ENCODE results near the gene MCCD1.
A peak's percentile ranks its signal among the peaks of the same experiment; 100 is the strongest.
"Not testable (repeated sequence)": the region's sequence is repeated elsewhere in the genome, so short reads cannot be mapped to it uniquely, and the experiment has no call there.

The MCCD1 gene

GRCh38 chr6:31544676-31545075 is 15.9 kb downstream of the MCCD1 start:
- FAIRE-seq: no peak

DNA sequence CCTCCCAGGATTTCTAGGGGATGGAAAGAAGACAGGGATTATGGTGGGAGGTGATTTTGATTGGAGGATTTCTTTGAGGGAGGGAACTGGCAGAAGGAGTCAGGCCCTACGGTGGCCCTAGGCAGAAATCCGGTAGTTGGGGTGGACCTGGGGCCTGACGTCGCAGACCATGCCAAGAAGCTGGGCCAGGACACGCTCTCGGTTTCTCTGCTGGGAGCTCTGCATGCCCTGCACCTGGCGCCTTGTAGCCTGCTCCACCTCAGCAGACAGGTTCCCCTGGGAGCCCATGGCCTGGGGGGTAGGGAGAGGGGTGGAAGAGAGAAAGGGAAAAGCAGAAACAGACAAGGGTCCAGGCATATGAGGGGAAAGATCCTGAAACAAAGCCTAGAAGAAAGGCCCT is 16.5 kb downstream of the MCCD1 start:
- no peak for FAIRE-seq

DNA sequence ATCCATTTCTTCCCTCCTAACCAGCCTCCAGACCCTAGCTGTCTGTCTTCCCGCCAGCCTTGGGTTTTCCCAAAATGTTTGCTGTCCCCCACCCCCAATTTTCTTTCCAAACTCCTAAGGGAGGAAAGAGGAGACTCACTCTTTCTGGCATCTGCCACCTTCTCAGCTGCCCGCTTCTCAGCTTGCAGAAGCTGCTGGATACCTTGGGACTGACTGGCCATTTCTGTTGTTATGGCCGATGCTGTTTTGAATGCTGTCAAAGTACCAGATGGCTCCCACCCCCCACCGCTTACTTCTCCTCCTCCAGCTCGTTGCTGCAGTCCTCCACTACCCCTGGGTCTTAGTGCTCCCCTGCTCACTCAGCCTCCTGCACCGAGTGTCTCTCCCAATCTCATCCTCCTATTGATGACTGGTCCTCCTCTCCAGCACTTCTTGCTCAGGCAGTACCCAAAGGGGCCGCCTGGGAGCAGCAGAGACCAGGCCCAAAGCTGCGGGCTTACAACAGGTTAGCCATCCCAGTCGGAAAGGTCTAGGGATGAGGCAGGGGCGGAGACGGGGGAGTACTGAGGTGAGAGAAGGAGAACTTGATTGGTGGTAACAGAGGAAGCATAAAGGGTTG is 17.7 kb downstream of the MCCD1 start, which contains the start of gene ATP6V1G2:
TSS of gene ATP6V1G2 (minus strand) at position 270 of the 619 bp plus-strand sequence. CDS start at position 221, 49 bp downstream.
- no peak for FAIRE-seq

GRCh38 chr6:31546958-31547726 is 18.4 kb downstream of the MCCD1 start, which contains the start of gene NFKBIL1:
TSS of gene NFKBIL1 (plus strand) at chr6:31547608. CDS start at chr6:31547695, 87 bp downstream.
- peak; percentile 90 for FAIRE-seq

DNA sequence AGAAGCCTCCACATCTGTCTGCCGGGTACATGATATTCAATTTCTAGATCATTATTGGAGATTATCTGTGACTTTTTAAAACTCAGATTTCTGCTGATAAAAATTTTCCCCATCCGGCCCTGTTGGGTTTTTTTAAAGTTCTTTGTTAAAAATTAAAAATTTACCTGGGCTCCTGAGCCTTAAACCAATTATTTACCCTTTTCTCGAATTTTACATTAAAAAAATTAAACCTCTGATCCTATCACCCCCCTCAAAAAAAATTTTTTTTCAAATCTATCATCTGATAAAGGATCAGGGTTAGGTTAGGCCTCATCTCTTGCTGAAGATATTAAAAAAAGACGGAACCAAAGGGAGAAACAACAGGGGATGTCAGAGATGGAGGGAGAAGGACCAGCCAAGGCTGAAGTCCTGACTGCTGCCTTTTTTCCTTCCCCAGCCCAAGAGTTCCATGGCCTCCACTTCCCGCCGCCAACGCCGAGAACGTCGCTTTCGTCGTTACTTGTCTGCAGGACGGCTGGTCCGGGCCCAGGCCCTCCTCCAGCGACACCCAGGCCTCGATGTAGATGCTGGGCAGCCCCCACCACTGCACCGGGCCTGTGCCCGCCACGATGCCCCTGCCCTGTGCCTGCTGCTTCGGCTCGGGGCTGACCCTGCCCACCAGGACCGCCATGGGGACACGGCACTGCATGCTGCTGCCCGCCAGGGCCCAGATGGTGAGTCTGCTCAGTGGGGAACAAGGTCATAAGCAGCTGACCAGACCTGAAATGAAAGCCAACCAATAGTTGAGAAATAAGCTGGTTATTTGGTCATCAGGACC is 19.2 kb downstream of the MCCD1 start:
- no peak for FAIRE-seq

- FAIRE-seq: no peak
Observed at GRCh38 chr6:31548544-31548873, 19.7 kb downstream of the MCCD1 start.

- not testable (repeated sequence) for FAIRE-seq
Observed at GRCh38 chr6:31551371-31551770, 22.6 kb downstream of the MCCD1 start.

- FAIRE-seq: no peak
Observed at GRCh38 chr6:31556307-31556706, 27.5 kb downstream of the MCCD1 start.

GRCh38 chr6:31557443-31558317 is 28.9 kb downstream of the MCCD1 start:
- FAIRE-seq: no peak

GRCh38 chr6:31558318-31558625 is 29.5 kb downstream of the MCCD1 start:
- FAIRE-seq: no peak

- no peak for FAIRE-seq
Observed at GRCh38 chr6:31558631-31559500, 30.1 kb downstream of the MCCD1 start.

GRCh38 chr6:31559606-31559957 is 30.8 kb downstream of the MCCD1 start:
- FAIRE-seq: no peak

DNA sequence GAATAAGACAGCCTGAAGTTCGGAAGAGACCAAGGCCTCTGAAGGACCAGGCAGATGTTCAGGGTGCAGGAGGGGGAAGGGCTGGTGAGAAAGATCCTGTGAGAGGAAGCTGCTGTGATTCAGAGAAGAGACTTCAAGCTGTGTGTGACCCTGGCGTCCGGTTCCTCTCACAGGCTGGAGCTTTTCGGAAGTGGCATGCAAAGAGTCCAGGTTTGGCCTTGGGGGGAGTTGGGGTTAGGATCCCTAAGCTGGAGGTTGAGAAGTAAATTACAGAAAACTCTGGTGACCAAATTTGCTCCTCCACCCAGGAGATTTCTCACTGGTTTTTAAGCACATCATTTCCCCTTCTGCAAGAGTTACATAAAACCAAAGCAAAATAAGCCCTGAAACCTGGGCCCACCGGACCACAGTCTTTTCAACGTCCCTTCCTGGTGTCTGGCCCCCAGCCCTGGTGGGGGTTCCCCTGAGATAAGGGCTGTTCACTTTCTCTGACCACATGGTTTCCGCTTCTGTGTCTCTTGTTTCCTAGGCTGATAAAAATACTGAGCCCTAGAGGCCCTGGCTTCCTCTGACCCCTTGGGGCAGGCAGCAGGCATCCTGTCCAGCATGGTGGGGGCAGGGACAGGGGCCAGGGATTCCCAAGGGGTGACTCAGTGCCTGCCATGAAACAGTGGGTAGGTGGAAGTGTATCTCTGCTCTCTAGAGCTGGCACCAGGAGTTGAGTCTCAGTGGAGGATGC is 31.4 kb downstream of the MCCD1 start:
- FAIRE-seq: no peak

DNA sequence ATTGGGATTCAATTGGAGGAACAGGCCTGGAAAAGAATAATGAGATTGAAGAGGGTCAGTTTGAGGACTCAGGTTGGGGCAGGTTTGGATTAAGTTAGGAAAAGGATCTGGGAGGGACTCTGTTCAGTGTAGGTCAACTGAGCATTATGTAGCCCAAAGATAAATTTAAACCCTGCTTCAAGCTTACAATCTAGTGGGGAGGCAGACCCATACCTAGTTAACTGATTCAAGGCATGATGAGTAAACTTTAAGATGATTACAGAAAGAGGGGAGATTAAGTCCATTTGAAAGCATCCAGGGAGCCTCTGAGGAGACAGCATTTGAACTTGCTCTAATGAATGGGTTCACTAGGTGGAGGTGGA is 31.9 kb downstream of the MCCD1 start:
- no peak for FAIRE-seq

DNA sequence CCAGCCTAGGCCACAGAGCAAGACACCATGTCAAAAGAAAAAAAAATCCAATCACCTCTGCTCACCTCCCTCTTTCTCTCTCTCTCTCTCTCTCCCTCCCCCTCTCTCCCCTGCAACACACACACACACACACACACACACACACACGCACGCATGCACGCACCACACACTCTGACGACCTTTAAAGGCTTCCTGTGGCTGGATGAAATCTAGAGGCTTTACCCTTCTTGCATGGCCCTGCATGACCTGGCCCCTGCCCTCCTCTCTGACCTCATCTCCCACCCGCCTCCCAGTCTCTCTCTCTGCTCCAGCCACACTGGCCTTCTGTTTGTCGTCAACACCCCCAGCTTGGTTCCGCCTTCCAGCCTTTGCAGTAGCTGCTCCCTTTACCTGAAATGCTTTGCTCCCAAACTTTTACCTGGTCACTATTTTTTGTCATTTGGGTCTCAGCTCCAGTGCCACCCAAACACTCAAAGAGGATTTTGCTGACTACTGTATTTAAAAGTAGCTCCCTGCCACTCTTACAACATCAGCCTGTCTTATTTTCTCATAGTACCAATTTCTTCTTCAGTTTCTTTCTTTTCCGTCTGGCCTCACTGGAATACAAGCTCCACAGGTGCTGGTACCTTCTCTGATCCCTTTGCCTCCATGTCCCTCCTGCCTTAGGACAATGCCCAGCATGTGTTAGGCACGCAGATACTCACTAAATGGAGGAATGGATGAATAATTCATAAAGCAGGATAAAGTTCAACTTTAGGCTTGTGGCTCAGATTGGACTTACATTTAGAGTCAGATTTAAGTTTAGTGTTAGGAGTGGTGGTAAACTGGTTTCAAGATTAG is 39.0 kb downstream of the MCCD1 start:
- no peak for FAIRE-seq

GRCh38 chr6:31568537-31568961 is 39.8 kb downstream of the MCCD1 start:
- FAIRE-seq: no peak

GRCh38 chr6:31569861-31570536 is 41.2 kb downstream of the MCCD1 start:
- FAIRE-seq: no peak

GRCh38 chr6:31572041-31572911 is 43.5 kb downstream of the MCCD1 start, which contains the start of gene LTA:
TSS of gene LTA (plus strand) at chr6:31572289. CDS start at chr6:31572743, 454 bp downstream.
- FAIRE-seq: no peak
